GM12891 (cell line): ENCODE results near the gene TMEM255B.

Experiments
- POLR2A ChIP-seq: IDR thresholded peaks from 2 replicates; pipeline ENCODE4 v1.6.1; 2011; ENCODE audit warnings: low read depth, low read length, control low read depth
- TAF1 ChIP-seq: IDR thresholded peaks from 2 replicates; pipeline ENCODE4 v1.6.1; 2011; ENCODE audit warnings: low read depth, low read length, control low read depth

GRCh38 chr13:113864273-113864890, 105.4 kb downstream of the TMEM255B start:
- TF ChIP-seq POLR2A (no peak), TAF1 (no peak)
